ENCODE results near the gene RPTOR. TPM values are rescaled to one million over a fixed set of nuclear protein-coding genes. Genes with fewer than 3 reads are reported as not detected.

The RPTOR gene
- total RNA-seq, 1 experiment from 2014 or later: 25.1 TPM

DNA sequence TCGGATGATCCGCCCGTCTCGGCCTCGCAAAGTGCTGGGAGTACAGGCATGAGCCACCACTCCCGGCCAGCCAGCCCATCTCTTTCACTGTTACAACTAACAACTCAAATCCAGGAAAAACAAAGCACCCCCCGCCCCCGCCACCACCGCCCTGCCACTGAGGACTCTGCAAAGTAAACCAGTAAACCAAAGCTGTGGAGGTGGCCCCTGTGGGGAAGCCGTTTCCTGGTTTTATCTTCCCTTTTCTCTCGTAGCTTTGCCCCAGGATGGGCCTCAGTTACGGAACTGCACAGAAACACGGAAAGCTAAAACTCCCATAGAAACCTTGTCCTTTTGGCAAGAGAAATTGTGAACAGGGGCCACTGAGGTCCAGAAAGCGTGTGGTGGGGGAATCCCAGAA lies 464.5 kb downstream of the RPTOR start:
- Histone ChIP-seq H3K56ac (ENCODE audit: insufficient read length, low read depth, low read length) (no peak overlapping the region), H2BK5ac (ENCODE audit: insufficient read length, low read length) (no peak overlapping the region), H4K5ac (ENCODE audit: insufficient read length, low read depth, low read length) (no peak overlapping the region), H3K9ac (ENCODE audit: extremely low read depth, insufficient read length, low read length) (no peak overlapping the region), H3K4me2 (ENCODE audit: insufficient read depth, insufficient read length, low read length) (no peak overlapping the region), H4K8ac (replicated peaks; ENCODE audit: insufficient read length, low read depth, low read length) (no peak overlapping the region), H4K91ac (ENCODE audit: insufficient read length, low read depth, low read length) (no peak overlapping the region), H2BK15ac (ENCODE audit: low read depth, low read length) (no peak overlapping the region), H2AK5ac (ENCODE audit: insufficient read length, low read length) (no peak overlapping the region), H2BK120ac (ENCODE audit: low read depth, low read length, poor library complexity, severe bottlenecking) (no peak overlapping the region), H2BK20ac (ENCODE audit: low read depth, low read length, poor library complexity, severe bottlenecking) (no peak overlapping the region), H3K4ac (ENCODE audit: low read depth, low read length) (no peak overlapping the region), H3K27me3 (ENCODE audit: insufficient read depth, low read length) (no peaks in the 10 kb centered on the region; the same call in 1 of the 2 replicates), H3K27ac (ENCODE audit: insufficient read length, low read depth, low read length) (no peak overlapping the region), H3K4me1 (ENCODE audit: insufficient read depth, low read length) (no peaks in the 10 kb centered on the region), H2BK12ac (ENCODE audit: insufficient read length, low read depth, low read length) (no peak overlapping the region), H3K23ac (ENCODE audit: insufficient read length, low read depth, low read length) (no peak overlapping the region), H3T11ph (ENCODE audit: low read length) (no peak overlapping the region), H3K79me1 (ENCODE audit: insufficient read depth, low read depth, low read length, poor library complexity, severe bottlenecking) (no peaks in the 10 kb centered on the region), H3K9me3 (ENCODE audit: control insufficient read depth, low read depth, low read length) (peaks cover 7% of the 10 kb centered on the region), H4K20me1 (ENCODE audit: control insufficient read depth, insufficient read depth, insufficient read length) (no peaks in the 10 kb centered on the region), H2AFZ (ENCODE audit: low read length) (no peak overlapping the region), H3K14ac (ENCODE audit: insufficient read depth, low read length) (no peak overlapping the region), H3K18ac (ENCODE audit: insufficient read length, low read depth, low read length) (no peak overlapping the region), H3K79me2 (ENCODE audit: insufficient read depth, low read length) (no peaks in the 10 kb centered on the region), H3K23me2 (ENCODE audit: insufficient read length, low read depth, low read length, poor library complexity, severe bottlenecking) (no peaks in the 10 kb centered on the region)
- Mint-ChIP-seq H3K9me3 (peaks cover 19 to 22% of the 10 kb centered on the region in 2 experiments), H3K27me3 (ENCODE audit: low read depth) (peaks cover 50% of the 10 kb centered on the region), H3K27ac (no peak overlapping the region), H3K36me3 (ENCODE audit: insufficient read depth in 1 of 3, low read depth in 3 of 3) (peaks cover 9 to 15% (median 11%) of the 10 kb centered on the region in 3 experiments), H3K4me1 (peaks cover 17 to 26% of the 10 kb centered on the region in 2 experiments), H3K4me3 (no peak overlapping the region)
- no CpG with 5 or more reads among the region's 14 CpGs for WGBS (ENCODE audit: extremely low coverage, insufficient read length, low lambda C conversion rate)
- no peak for DNase-seq
- TF ChIP-seq, protein P1, sequence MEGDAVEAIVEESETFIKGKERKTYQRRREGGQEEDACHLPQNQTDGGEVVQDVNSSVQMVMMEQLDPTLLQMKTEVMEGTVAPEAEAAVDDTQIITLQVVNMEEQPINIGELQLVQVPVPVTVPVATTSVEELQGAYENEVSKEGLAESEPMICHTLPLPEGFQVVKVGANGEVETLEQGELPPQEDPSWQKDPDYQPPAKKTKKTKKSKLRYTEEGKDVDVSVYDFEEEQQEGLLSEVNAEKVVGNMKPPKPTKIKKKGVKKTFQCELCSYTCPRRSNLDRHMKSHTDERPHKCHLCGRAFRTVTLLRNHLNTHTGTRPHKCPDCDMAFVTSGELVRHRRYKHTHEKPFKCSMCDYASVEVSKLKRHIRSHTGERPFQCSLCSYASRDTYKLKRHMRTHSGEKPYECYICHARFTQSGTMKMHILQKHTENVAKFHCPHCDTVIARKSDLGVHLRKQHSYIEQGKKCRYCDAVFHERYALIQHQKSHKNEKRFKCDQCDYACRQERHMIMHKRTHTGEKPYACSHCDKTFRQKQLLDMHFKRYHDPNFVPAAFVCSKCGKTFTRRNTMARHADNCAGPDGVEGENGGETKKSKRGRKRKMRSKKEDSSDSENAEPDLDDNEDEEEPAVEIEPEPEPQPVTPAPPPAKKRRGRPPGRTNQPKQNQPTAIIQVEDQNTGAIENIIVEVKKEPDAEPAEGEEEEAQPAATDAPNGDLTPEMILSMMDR (conservative IDR thresholded peaks at IDR 0.05): no peak

Data from H9 (cell line).